Thoracic aorta endothelial cell (primary cell): ENCODE results near the gene IL13. TPM values are rescaled to one million over a fixed set of nuclear protein-coding genes. Genes with fewer than 3 reads are reported as not detected.

ENCODE experiments used
- total RNA-seq: library from RNA; depleted of rRNA; stranded (reverse); fragments of >200 nt; gene quantifications from 2 replicates; pipeline ENCODE4 v1.2.3, GENCODE V29; 2012

IL13 gene
- not detected in 2 replicates for total RNA-seq

GRCh38 chr5:132657676-132658380 is at the start of gene IL13:
Gene IL13 (plus strand): TSS chr5:132658173. CDS start chr5:132658187, 14 bp downstream.

GRCh38 chr5:132673939-132674630 is 16.1 kb downstream of the IL13 start, which contains the start of gene IL4:
Gene IL4 (plus strand): TSS chr5:132673989. CDS start chr5:132674051, 62 bp downstream.

Other genes with a start within 250 kb of the IL13 start
- 9.7 and 14.5 TPM in 2 replicates for gene IRF1, start 167.4 kb upstream of the IL13 start, total RNA-seq
- gene IL5, start 114.7 kb upstream of the IL13 start, total RNA-seq = not detected in 2 replicates
- gene RAD50, start 101.2 kb upstream of the IL13 start, total RNA-seq = 34.3 and 36.6 TPM in 2 replicates
- gene IL4, start 15.8 kb downstream of the IL13 start, total RNA-seq = not detected in 2 replicates
- 12.9 and 15.8 TPM in 2 replicates for gene KIF3A, start 79.4 kb downstream of the IL13 start, total RNA-seq
- 0.22 TPM in 1 of 2 replicates, not detected in the other for gene CCNI2, start 89.3 kb downstream of the IL13 start, total RNA-seq
- 48.0 and 58.6 TPM in 2 replicates for gene SEPTIN8, start 119.1 kb downstream of the IL13 start, total RNA-seq
- not detected in 2 replicates for gene SOWAHA, start 155.1 kb downstream of the IL13 start, total RNA-seq
- 5.3 and 8.5 TPM in 2 replicates for gene SHROOM1, start 172.5 kb downstream of the IL13 start, total RNA-seq
- gene GDF9, start 208.3 kb downstream of the IL13 start, total RNA-seq = under 0.01 and 0.14 TPM in 2 replicates
- gene UQCRQ, start 208.5 kb downstream of the IL13 start, total RNA-seq = 67.9 and 92.2 TPM in 2 replicates
- gene LEAP2, start 215.5 kb downstream of the IL13 start, total RNA-seq = 0.50 and 0.53 TPM in 2 replicates